Heart right ventricle (tissue), 16 donors: ENCODE results near the gene SH3RF1. TPM values are rescaled to one million over a fixed set of nuclear protein-coding genes. Genes with fewer than 3 reads are reported as not detected.

Experiments used
- ATAC-seq, 8 donors: fragments of 200-7000 bp; cut with Tn5 transposase; one replicate each; pipeline ENCODE4 v1.9.1; 2020; ENCODE audit warnings: mild to moderate bottlenecking in 8 of 8, moderate library complexity in 8 of 8, moderate number of reproducible peaks in 1 of 8
- DNase-seq, 2 donors: peaks; one replicate each; pipeline ENCODE4 v3.0.0-alpha.2; 2020
- H3K27ac ChIP-seq, 10 donors: fragments of 200-600 bp; sonication (generic) in 2 of 10; one replicate each; pipeline versions ENCODE4 v1.5.0 to v1.8.0; 2020 to 2022; ENCODE audit warnings: mild to moderate bottlenecking in 3 of 10
- H3K27me3 ChIP-seq, 7 donors: fragments of 200-600 bp; one replicate each; pipeline ENCODE4 v1.8.0; 2021 to 2022; ENCODE audit warnings: mild to moderate bottlenecking in 2 of 7
- H3K36me3 ChIP-seq, 9 donors: fragments of 200-600 bp; sonication (generic) in 1 of 9; one replicate each; pipeline versions ENCODE4 v1.5.0 to v1.8.0; 2020 to 2022; ENCODE audit warnings: mild to moderate bottlenecking in 2 of 9
- H3K4me1 ChIP-seq, 9 donors: fragments of 200-600 bp; sonication (generic) in 1 of 9; one replicate each; pipeline versions ENCODE4 v1.5.0 to v1.8.0; 2020 to 2022; ENCODE audit warnings: mild to moderate bottlenecking in 4 of 9
- H3K4me3 ChIP-seq, 10 donors: fragments of 200-600 bp; sonication (generic) in 2 of 10; one replicate each; pipeline versions ENCODE4 v1.5.0 to v1.8.0; 2020 to 2022; ENCODE audit warnings: mild to moderate bottlenecking in 7 of 10, moderate library complexity in 2 of 10
- H3K9me3 ChIP-seq, 11 donors: fragments of 200-600 bp in 10 of 11; sonication (generic) in 2 of 11; one replicate each; pipeline versions ENCODE4 v1.5.0 to v1.8.0; 2013 to 2022; ENCODE audit warnings: mild to moderate bottlenecking in 2 of 11, control low read depth in 1 of 11, moderate library complexity in 1 of 11
- CTCF ChIP-seq, 9 donors: fragments of 200-600 bp; sonication (generic) in 2 of 9; IDR thresholded peaks; one replicate each; pipeline versions ENCODE4 v1.5.0 to v1.8.0; 2021 to 2022; ENCODE audit warnings: antibody characterized with exemption in 9 of 9, mild to moderate bottlenecking in 5 of 9, moderate library complexity in 1 of 9
- WGBS, 2 donors: extraction: QIAGEN DNeasy Blood & Tissue Kit; methylation state at CpG; one replicate each; pipeline ENCODE4 v1.1.7; 2013; ENCODE audit warnings: inconsistent platforms in 1 of 2; 5-methylcytosine and 5-hydroxymethylcytosine counted together
- intact Hi-C, 10 donors: fragments of 100-400 bp; cut with DNase I; formaldehyde crosslinking; loops; one replicate each; pipeline versions ENCODE4 v1.11.1 to v1.14.2; 2022
- polyA plus RNA-seq, 2 donors: library from polyadenylated mRNA; stranded (reverse); fragments of 200-250 nt; gene quantifications; one replicate each; pipeline ENCODE4 v1.2.3, GENCODE V29; 2013
- total RNA-seq, 10 donors: library from RNA; stranded (reverse); fragmentation: NEBNext Ultra II Directional in 3 of 10; extraction: Animal tissue kit (Norgen Biotek cat#: 25700) in 3 of 10; gene quantifications; one replicate each; pipeline versions ENCODE4 v1.2.1 to v1.2.4, GENCODE V29; 2021 to 2023
- donor health status: Arrhythmogenic right ventricular cardiomyopathy.
- donor health status: ischemic (EF 13 %, LVEDD 7.1; RV severe dilation, severe dysfunction).
- donor health status: healthy with polysubstance abuse.
- donor health status: DM: no; HTN: yes; CAD: no.
- donor health status: DM: no; HTN: no; CAD: no.
- donor health status: ischemic (EF 25% LVEDD 6.9; RV normal size, moderate dysfunction).
- donor health status: ischemic (EF 25% LVEDD 5.7; RV mildly dilated, moderate dysfunction).
- donor health status: healthy.
- donor health status: DM: yes; HTN: yes; CAD: no.
- donor health status: Ischemic cardiomyopathy.
- donor health status: ischemic (EF 35%, LVEDD 5.7; RV mildly dilated, moderate dysfunction).
- donor health status: nonischemic (EF 11% LVEDD 7.7; RV severe dilation, severe dysfunction).
- donor health status: DM: yes; HTN: yes; CAD: no.
- donor health status: PGD.
- donor health status: ischemic (EF 29% LVEDD 5.4; RV normal size, mild dysfunction).
- donor health status: nonischemic (EF 23%, LVEDD 6.1; RV moderate dilation, normal function).

Gene SH3RF1
- total and polyA plus RNA-seq, 12 donors = 2.6 to 11.7 (median 8.9) TPM

GRCh38 chr4:169133932-169134331 lies 136.8 kb downstream of the SH3RF1 start:
- DNase-seq (no peak), ATAC-seq (peak in 7 of 8 donors; percentile 35 to 85 (median 67))
- H3K36me3 ChIP-seq = peaks cover 0 to 67% (median 10%) of the 10 kb centered on the region in 9 donors
- H3K27me3 ChIP-seq = no peaks in the 10 kb centered on the region
- TF ChIP-seq CTCF (IDR thresholded peaks at IDR 0.05) = no peak
- peak overlapping the region in 9 of 10 donors; percentile 16 to 51 (median 24) for H3K27ac ChIP-seq
- 58 to 69% methylated on average over 3 of the region's 3 CpGs for WGBS, 2 donors
- no peaks in the 10 kb centered on the region for H3K9me3 ChIP-seq
- no peak overlapping the region for H3K4me3 ChIP-seq
- intact Hi-C loops = loop anchor here in 3 of 10 donors (5.0 to 10.0 kb wide), 4 partner anchors 109 to 181 kb away; no protein-coding TSS in a partner anchor
- peaks cover 5 to 50% (median 24%) of the 10 kb centered on the region in 9 donors for H3K4me1 ChIP-seq

GRCh38 chr4:169132561-169133305 lies 138.0 kb downstream of the SH3RF1 start:
- Histone ChIP-seq H3K4me1 (peaks cover 5 to 44% (median 19%) of the 10 kb centered on the region in 9 donors), H3K9me3 (no peaks in the 10 kb centered on the region), H3K27ac (no peak overlapping the region), H3K36me3 (peaks cover 0 to 78% (median 13%) of the 10 kb centered on the region in 9 donors), H3K27me3 (no peaks in the 10 kb centered on the region), H3K4me3 (no peak overlapping the region)
- ATAC-seq (peak in 2 of 8 donors; percentile 55 to 70), DNase-seq (no peak)
- intact Hi-C loops = loop anchor here in 3 of 10 donors (5.0 to 10.0 kb wide), 4 partner anchors 108 to 182 kb away; no protein-coding TSS in a partner anchor
- WGBS, 2 donors = 49 to 68% methylated on average over 3 of the region's 3 CpGs
- no peak for TF ChIP-seq CTCF (IDR thresholded peaks at IDR 0.05)

- ATAC-seq (no peak), DNase-seq (no peak)
- intact Hi-C loops = loop anchor here in 3 of 10 donors (5.0 to 10.0 kb wide), 4 partner anchors 107 to 183 kb away; no protein-coding TSS in a partner anchor
- H3K9me3 ChIP-seq = no peaks in the 10 kb centered on the region
- no peak overlapping the region for H3K4me3 ChIP-seq
- WGBS, 2 donors = 97% methylated on average over 9 of the region's 9 CpGs
- no peak for TF ChIP-seq CTCF (IDR thresholded peaks at IDR 0.05)
- no peaks in the 10 kb centered on the region for H3K27me3 ChIP-seq
- H3K27ac ChIP-seq = peak overlapping the region in 1 of 10 donors; percentile 3
- H3K4me1 ChIP-seq = peaks cover under 1 to 34% (median 18%) of the 10 kb centered on the region in 9 donors
- H3K36me3 ChIP-seq = peaks cover 0 to 88% (median 13%) of the 10 kb centered on the region in 9 donors
These were observed 139.1 kb downstream of the SH3RF1 start for GRCh38 chr4:169131556-169132208.

- Histone ChIP-seq H3K27ac (no peak overlapping the region), H3K4me1 (peaks cover 0 to 8% (median 0%) of the 10 kb centered on the region in 9 donors), H3K9me3 (no peaks in the 10 kb centered on the region), H3K27me3 (no peaks in the 10 kb centered on the region), H3K36me3 (peaks cover 0 to 90% (median 13%) of the 10 kb centered on the region in 9 donors), H3K4me3 (no peak overlapping the region)
- intact Hi-C loops = loop anchor here in 1 of 10 donors (10.0 kb wide), 1 partner anchor 356 kb away; no protein-coding TSS in a partner anchor
- TF ChIP-seq CTCF (IDR thresholded peaks at IDR 0.05) = no peak
- DNase-seq (no peak), ATAC-seq (no peak)
- WGBS, 2 donors = 95% methylated on average over 3 of the region's 3 CpGs
These were observed 141.9 kb downstream of the SH3RF1 start for GRCh38 chr4:169128902-169129301.
